Stimulated activated CD4-positive, alpha-beta T cell treated with anti-CD3 and anti-CD28 coated beads, Interleukin-2, amount 100 ng/mL, for 4 hours (primary cell): ENCODE results near the gene TAS2R40.

Experiments
- DNase-seq: peaks from one replicate; pipeline ENCODE4 v3.0.0-alpha.2; 2020; ENCODE audit warnings: low read depth

TAS2R40 gene

GRCh38 chr7:143223784-143224183 is 1.9 kb downstream of the TAS2R40 start:
- DNase-seq: no peak

GRCh38 chr7:143225047-143225446 is 3.2 kb downstream of the TAS2R40 start:
- DNase-seq: no peak

GRCh38 chr7:143227806-143228205 is 6.0 kb downstream of the TAS2R40 start:
- DNase-seq: no peak

- no peak for DNase-seq
These were observed 7.4 kb downstream of the TAS2R40 start for GRCh38 chr7:143229054-143229790.

- no peak for DNase-seq
These were observed 9.0 kb downstream of the TAS2R40 start for GRCh38 chr7:143230602-143231457.

- DNase-seq: no peak
These were observed 12.1 kb downstream of the TAS2R40 start for GRCh38 chr7:143233816-143234532.

GRCh38 chr7:143234533-143234875 is 12.7 kb downstream of the TAS2R40 start:
- no peak for DNase-seq

- no peak for DNase-seq
These were observed 13.7 kb downstream of the TAS2R40 start for GRCh38 chr7:143235561-143235960.

GRCh38 chr7:143236408-143236990 is 14.7 kb downstream of the TAS2R40 start:
- DNase-seq: no peak

GRCh38 chr7:143237366-143237765 is 15.5 kb downstream of the TAS2R40 start:
- DNase-seq: no peak

GRCh38 chr7:143238289-143238980 is 16.6 kb downstream of the TAS2R40 start:
- no peak for DNase-seq

GRCh38 chr7:143239813-143240212 is 18.0 kb downstream of the TAS2R40 start:
- no peak for DNase-seq

- peak; percentile 62 for DNase-seq
These were observed 18.7 kb downstream of the TAS2R40 start for GRCh38 chr7:143240291-143241168.

- no peak for DNase-seq
These were observed 20.5 kb downstream of the TAS2R40 start for GRCh38 chr7:143242306-143242705.

GRCh38 chr7:143243111-143243510 is 21.3 kb downstream of the TAS2R40 start:
- no peak for DNase-seq

- DNase-seq: no peak
These were observed 21.8 kb downstream of the TAS2R40 start for GRCh38 chr7:143243614-143244013.

- no peak for DNase-seq
These were observed 22.5 kb downstream of the TAS2R40 start for GRCh38 chr7:143244321-143244720.

GRCh38 chr7:143245123-143245522 is 23.3 kb downstream of the TAS2R40 start:
- DNase-seq: no peak

GRCh38 chr7:143247372-143247771 is 25.5 kb downstream of the TAS2R40 start:
- no peak for DNase-seq

- no peak for DNase-seq
These were observed 27.0 kb downstream of the TAS2R40 start for GRCh38 chr7:143248761-143249354.
